GM23338 (cell line): ENCODE data around the gene SLC6A13. TPM values are rescaled to one million over a fixed set of nuclear protein-coding genes. Genes with fewer than 3 reads are reported as not detected.

Experiments used
- ATAC-seq: fragments of 200-7000 bp; cut with Tn5 transposase; 3 replicates; pipeline ENCODE4 v1.9.1; 2020
- DNase-seq: peaks from one replicate; pipeline ENCODE4 v3.0.0-alpha.2; 2015; ENCODE audit warnings: low spot score
- H2AFZ ChIP-seq: fragments of 200-600 bp; sonication (generic); 2 replicates; pipeline ENCODE4 v1.8.0; 2016; ENCODE audit warnings: antibody characterized with exemption, mild to moderate bottlenecking, moderate library complexity
- H3F3A ChIP-seq: fragments of 200-600 bp; sonication (generic); replicated peaks from 2 replicates; pipeline ENCODE4 v1.8.0; 2017; ENCODE audit warnings: antibody characterized with exemption, mixed run types, low read depth
- H3K27ac ChIP-seq: fragments of 200-600 bp; sonication (generic); 2 replicates; pipeline ENCODE4 v1.6.1; 2016; ENCODE audit warnings: low read depth
- H3K27me3 ChIP-seq: fragments of 200-600 bp; sonication (generic); 2 replicates; pipeline ENCODE4 v1.8.0; 2016; ENCODE audit warnings: mild to moderate bottlenecking, mixed run types, moderate library complexity; ENCODE audit not compliant: insufficient read depth
- H3K36me3 ChIP-seq: fragments of 200-600 bp; sonication (generic); 2 replicates; pipeline ENCODE4 v1.8.0; 2016; ENCODE audit warnings: mild to moderate bottlenecking; ENCODE audit not compliant: insufficient read depth
- H3K4me1 ChIP-seq: fragments of 200-600 bp; sonication (generic); 2 replicates; pipeline ENCODE4 v1.8.0; 2016; ENCODE audit warnings: mild to moderate bottlenecking, moderate library complexity; ENCODE audit not compliant: insufficient read depth
- H3K4me2 ChIP-seq: fragments of 200-600 bp; sonication (generic); 2 replicates; pipeline ENCODE4 v1.7.1; 2017; ENCODE audit warnings: mixed run types
- H3K4me3 ChIP-seq: fragments of 200-600 bp; sonication (generic); 2 replicates; pipeline ENCODE4 v1.6.1; 2016; ENCODE audit warnings: mixed run types
- H3K79me2 ChIP-seq: fragments of 200-600 bp; sonication (generic); replicated peaks from 2 replicates; pipeline ENCODE4 v1.8.0; 2017; ENCODE audit warnings: mild to moderate bottlenecking; ENCODE audit not compliant: insufficient read depth
- H3K9me2 ChIP-seq: fragments of 200-600 bp; sonication (generic); 2 replicates; pipeline ENCODE4 v1.8.0; 2017; ENCODE audit not compliant: insufficient read depth
- H4K20me1 ChIP-seq: fragments of 200-600 bp; sonication (generic); replicated peaks from 2 replicates; pipeline ENCODE4 v1.8.0; 2017; ENCODE audit warnings: mild to moderate bottlenecking; ENCODE audit not compliant: insufficient read depth
- H3K27ac Mint-ChIP-seq: 2 replicates; pipeline ENCODE4 v1.8.0; 2020; ENCODE audit warnings: inconsistent platforms, mild to moderate bottlenecking, moderate library complexity, mixed read lengths
- H3K27me3 Mint-ChIP-seq: 3 replicates; pipeline ENCODE4 v1.8.0; 2022; ENCODE audit warnings: low read depth, mild to moderate bottlenecking, moderate library complexity, mixed read lengths, inconsistent platforms; ENCODE audit not compliant: insufficient read depth, poor library complexity
- H3K36me3 Mint-ChIP-seq: 3 replicates; pipeline ENCODE4 v1.8.0; 2021; ENCODE audit warnings: low read depth, mild to moderate bottlenecking, inconsistent platforms, moderate library complexity, mixed read lengths
- H3K4me1 Mint-ChIP-seq: 3 replicates; pipeline ENCODE4 v1.8.0; 2020; ENCODE audit warnings: mild to moderate bottlenecking, inconsistent platforms, mixed read lengths
- H3K4me3 Mint-ChIP-seq: 3 replicates; pipeline ENCODE4 v1.8.0; 2021; ENCODE audit warnings: moderate library complexity, mild to moderate bottlenecking, inconsistent platforms, mixed read lengths
- H3K9me3 Mint-ChIP-seq: 3 replicates; pipeline ENCODE4 v1.8.0; 2020; ENCODE audit warnings: moderate library complexity, mild to moderate bottlenecking, inconsistent platforms, mixed read lengths
- CTCF ChIP-seq, 2 experiments: fragments of 200-600 bp in 1 of 2; sonication (generic) in 1 of 2; conservative IDR thresholded peaks; 2 replicates each; pipeline versions ENCODE4 v1.5.1 to v1.6.1; 2016 to 2017; ENCODE audit warnings: antibody characterized with exemption in 2 of 2, low read depth in 2 of 2, mild to moderate bottlenecking in 2 of 2, moderate library complexity in 1 of 2
- EZH2phosphoT487 ChIP-seq: fragments of 200-600 bp; sonication (generic); IDR thresholded peaks from one replicate; pipeline ENCODE4 v1.8.1; 2018; ENCODE audit warnings: antibody characterized with exemption; ENCODE audit not compliant: unreplicated experiment
- ZNF462 ChIP-seq: fragments of 250-450 bp; sonication (Bioruptor Pico); IDR thresholded peaks from 2 replicates; pipeline ENCODE4 v1.5.0; 2020; ENCODE audit warnings: mild to moderate bottlenecking, moderate library complexity
- polyA plus RNA-seq: library from polyadenylated mRNA; unstranded; fragments of >200 nt; fragmentation: Nextera tagmentation; extraction: Ambion mirVana; gene quantifications from 2 replicates; pipeline ENCODE4 v1.2.1, GENCODE V29; 2016
- total RNA-seq: library from RNA; depleted of rRNA; stranded (reverse); fragments of >200 nt; shearing (Covaris generic); gene quantifications from 2 replicates; pipeline ENCODE4 v1.2.3, GENCODE V29; 2014

SLC6A13 gene
- total and polyA plus RNA-seq, 2 experiments from 2014 or later, result not detected

- Mint-ChIP-seq H3K4me3 (no peak overlapping the region), H3K4me1 (no peaks in the 10 kb centered on the region), H3K36me3 (peaks cover 39% of the 10 kb centered on the region), H3K27ac (no peak overlapping the region), H3K9me3 (no peaks in the 10 kb centered on the region), H3K27me3 (no peaks in the 10 kb centered on the region)
- TF ChIP-seq ZNF462 (CRISPR knock-in tag), result no peak
- TF ChIP-seq CTCF (conservative IDR thresholded peaks at IDR 0.05; ENCODE audit: low read depth in 2 of 2), result no peak
- H3K9me2 ChIP-seq, result no peaks in the 10 kb centered on the region
- H4K20me1 ChIP-seq, result no peaks in the 10 kb centered on the region
- no peaks in the 10 kb centered on the region for H3K79me2 ChIP-seq
- ATAC-seq (no peak), DNase-seq (no peak)
- no peak overlapping the region for H2AFZ ChIP-seq
- no peak overlapping the region for H3K4me3 ChIP-seq
- H3K27me3 ChIP-seq, result no peaks in the 10 kb centered on the region
- H3K27ac ChIP-seq, result no peak overlapping the region
- H3F3A ChIP-seq, result no peaks in the 10 kb centered on the region
- H3K4me1 ChIP-seq, result no peaks in the 10 kb centered on the region
- H3K4me2 ChIP-seq, result no peak overlapping the region
- H3K36me3 ChIP-seq, result peaks cover 29% of the 10 kb centered on the region
These were observed 29.6 kb upstream of the SLC6A13 start for GRCh38 chr12:292186-292585.

- H3K36me3 ChIP-seq, result peaks cover 22% of the 10 kb centered on the region
- H3K36me3 Mint-ChIP-seq, result peaks cover 30% of the 10 kb centered on the region
- H3K4me3 ChIP-seq, result no peak overlapping the region
- H3K4me1 Mint-ChIP-seq, result no peaks in the 10 kb centered on the region
- H2AFZ ChIP-seq, result no peak overlapping the region
- DNase-seq, result no peak
- H3K4me2 ChIP-seq, result no peak overlapping the region
- no peaks in the 10 kb centered on the region for H4K20me1 ChIP-seq
- no peaks in the 10 kb centered on the region for H3K27me3 ChIP-seq
- H3K79me2 ChIP-seq, result no peaks in the 10 kb centered on the region
- no peaks in the 10 kb centered on the region for H3K9me2 ChIP-seq
- ATAC-seq, result no peak
- no peaks in the 10 kb centered on the region for H3K4me1 ChIP-seq
- H3K27ac ChIP-seq, result no peak overlapping the region
- H3K4me3 Mint-ChIP-seq, result no peak overlapping the region
- no peaks in the 10 kb centered on the region for H3K9me3 Mint-ChIP-seq
- H3F3A ChIP-seq, result no peaks in the 10 kb centered on the region
- no peaks in the 10 kb centered on the region for H3K27me3 Mint-ChIP-seq
- H3K27ac Mint-ChIP-seq, result no peak overlapping the region
- TF ChIP-seq EZH2phosphoT487 (no peak), ZNF462 (CRISPR knock-in tag) (no peak)
These were observed 28.6 kb upstream of the SLC6A13 start for GRCh38 chr12:291153-291723.
